ENCODE measurements around the gene PCDHGC3. TPM values are rescaled to one million over a fixed set of nuclear protein-coding genes. Genes with fewer than 3 reads are reported as not detected.
A peak's percentile ranks its signal among the peaks of the same experiment; 100 is the strongest.

Gene PCDHGC3
- total RNA-seq, 1 experiment from 2014 or later: 29.1 TPM

- TF ChIP-seq AFF4 (CRISPR knock-in tag; IDR thresholded peaks at IDR 0.05; ENCODE audit: borderline replicate concordance): no peak
- no peak for TF ChIP-seq ZNF396 (CRISPR knock-in tag; IDR thresholded peaks at IDR 0.05; ENCODE audit: borderline replicate concordance)
- TF ChIP-seq NFATC4 (CRISPR knock-in tag; IDR thresholded peaks at IDR 0.05): no peak
- no peak for TF ChIP-seq TP53 (CRISPR knock-in tag; IDR thresholded peaks at IDR 0.05)
These were observed 39.4 kb downstream of the PCDHGC3 start (continued) for GRCh38 chr5:141515141-141515540.

DNA sequence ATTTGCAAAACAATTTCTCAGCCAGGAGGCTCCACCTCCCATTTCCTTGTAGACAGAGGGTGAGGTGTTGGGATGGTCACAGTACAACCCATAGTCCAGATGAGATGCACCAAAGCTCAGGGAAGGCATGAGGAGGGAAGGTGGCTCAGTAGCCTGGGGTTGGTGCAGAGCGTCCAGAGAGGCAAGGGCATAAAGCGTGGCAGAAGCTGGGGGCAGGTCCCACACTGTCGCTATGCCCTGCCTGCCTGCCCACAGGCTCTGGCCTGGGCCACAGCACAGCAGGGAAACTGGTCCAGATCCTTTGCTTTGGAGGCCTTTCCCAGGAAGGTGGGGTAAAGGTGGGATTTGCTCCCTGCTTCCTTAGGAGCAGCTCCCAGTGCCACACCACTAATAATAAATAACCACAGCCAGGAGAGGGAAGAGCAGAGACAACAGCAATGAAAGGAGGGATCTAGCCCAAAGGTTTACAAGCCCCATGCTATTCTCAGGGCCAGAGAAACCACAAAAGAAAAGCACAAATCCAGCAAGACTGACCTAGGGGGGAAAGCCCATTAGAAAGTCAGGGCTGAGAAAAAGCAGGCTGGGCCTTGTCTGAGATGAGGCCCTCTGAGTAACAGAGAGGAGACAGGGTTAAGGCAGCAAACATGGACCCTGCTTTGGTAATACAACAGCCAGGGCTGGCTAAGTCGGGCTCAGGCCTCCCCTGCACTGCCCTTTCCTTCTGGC lies 40.3 kb downstream of the PCDHGC3 start:
- Mint-ChIP-seq H3K27ac (peak overlapping the region; percentile 84), H3K27me3 (ENCODE audit: low read depth) (no peaks in the 10 kb centered on the region), H3K9me3 (no peaks in the 10 kb centered on the region), H3K36me3 (peaks cover 47% of the 10 kb centered on the region), H3K4me3 (no peak overlapping the region), H3K4me1 (peaks cover 38% of the 10 kb centered on the region)
- POLR2A ChIA-PET: interaction anchor here (1.2 kb wide), 1 partner anchor 20 kb away, joined by 4 read pairs; no protein-coding TSS in a partner anchor
- CTCF ChIA-PET: interaction anchor here (0.6 to 10.5 kb wide), 16 partner anchors 9 to 329 kb away, joined by 3 to 131 read pairs (median 30); partner anchors contain the start of genes PCDHB14, PCDHB15, PCDHB9 and PCDHGA10
- DNase-seq (ENCODE audit: low spot score): no peak
- no peak for ATAC-seq
- TF ChIP-seq NR2C2 (CRISPR knock-in tag; IDR thresholded peaks at IDR 0.05) (no peak), NFYB (CRISPR knock-in tag; conservative IDR thresholded peaks at IDR 0.05; ENCODE audit: low read depth) (no peak), SMAD4 (CRISPR knock-in tag; IDR thresholded peaks at IDR 0.05) (no peak), ZNF671 (CRISPR knock-in tag; IDR thresholded peaks at IDR 0.05) (no peak), USF1 (CRISPR knock-in tag; IDR thresholded peaks at IDR 0.05) (no peak), MXD4 (CRISPR knock-in tag; IDR thresholded peaks at IDR 0.05; ENCODE audit: borderline replicate concordance) (no peak), MYBL2 (CRISPR knock-in tag; IDR thresholded peaks at IDR 0.05) (no peak), CDX4 (CRISPR knock-in tag; IDR thresholded peaks at IDR 0.05; ENCODE audit: borderline replicate concordance) (no peak), STAT6 (CRISPR knock-in tag; conservative IDR thresholded peaks at IDR 0.05; ENCODE audit: low read depth) (no peak), SOX15 (CRISPR knock-in tag; IDR thresholded peaks at IDR 0.05) (no peak), ZBTB43 (CRISPR knock-in tag; IDR thresholded peaks at IDR 0.05) (no peak), HMGA2 (CRISPR knock-in tag; IDR thresholded peaks at IDR 0.05) (no peak), KAT7 (CRISPR knock-in tag; IDR thresholded peaks at IDR 0.05; ENCODE audit: borderline replicate concordance) (no peak)
- TF ChIP-seq, protein P1, sequence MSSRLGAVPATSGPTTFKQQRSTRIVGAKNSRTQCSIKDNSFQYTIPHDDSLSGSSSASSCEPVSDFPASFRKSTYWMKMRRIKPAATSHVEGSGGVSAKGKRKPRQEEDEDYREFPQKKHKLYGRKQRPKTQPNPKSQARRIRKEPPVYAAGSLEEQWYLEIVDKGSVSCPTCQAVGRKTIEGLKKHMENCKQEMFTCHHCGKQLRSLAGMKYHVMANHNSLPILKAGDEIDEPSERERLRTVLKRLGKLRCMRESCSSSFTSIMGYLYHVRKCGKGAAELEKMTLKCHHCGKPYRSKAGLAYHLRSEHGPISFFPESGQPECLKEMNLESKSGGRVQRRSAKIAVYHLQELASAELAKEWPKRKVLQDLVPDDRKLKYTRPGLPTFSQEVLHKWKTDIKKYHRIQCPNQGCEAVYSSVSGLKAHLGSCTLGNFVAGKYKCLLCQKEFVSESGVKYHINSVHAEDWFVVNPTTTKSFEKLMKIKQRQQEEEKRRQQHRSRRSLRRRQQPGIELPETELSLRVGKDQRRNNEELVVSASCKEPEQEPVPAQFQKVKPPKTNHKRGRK (CRISPR knock-in tag; IDR thresholded peaks at IDR 0.05; ENCODE audit: borderline replicate concordance): no peak
- TF ChIP-seq, protein P2, sequence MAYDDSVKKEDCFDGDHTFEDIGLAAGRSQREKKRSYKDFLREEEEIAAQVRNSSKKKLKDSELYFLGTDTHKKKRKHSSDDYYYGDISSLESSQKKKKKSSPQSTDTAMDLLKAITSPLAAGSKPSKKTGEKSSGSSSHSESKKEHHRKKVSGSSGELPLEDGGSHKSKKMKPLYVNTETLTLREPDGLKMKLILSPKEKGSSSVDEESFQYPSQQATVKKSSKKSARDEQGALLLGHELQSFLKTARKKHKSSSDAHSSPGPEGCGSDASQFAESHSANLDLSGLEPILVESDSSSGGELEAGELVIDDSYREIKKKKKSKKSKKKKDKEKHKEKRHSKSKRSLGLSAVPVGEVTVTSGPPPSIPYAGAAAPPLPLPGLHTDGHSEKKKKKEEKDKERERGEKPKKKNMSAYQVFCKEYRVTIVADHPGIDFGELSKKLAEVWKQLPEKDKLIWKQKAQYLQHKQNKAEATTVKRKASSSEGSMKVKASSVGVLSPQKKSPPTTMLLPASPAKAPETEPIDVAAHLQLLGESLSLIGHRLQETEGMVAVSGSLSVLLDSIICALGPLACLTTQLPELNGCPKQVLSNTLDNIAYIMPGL (CRISPR knock-in tag; IDR thresholded peaks at IDR 0.05): no peak
- TF ChIP-seq, protein P3, sequence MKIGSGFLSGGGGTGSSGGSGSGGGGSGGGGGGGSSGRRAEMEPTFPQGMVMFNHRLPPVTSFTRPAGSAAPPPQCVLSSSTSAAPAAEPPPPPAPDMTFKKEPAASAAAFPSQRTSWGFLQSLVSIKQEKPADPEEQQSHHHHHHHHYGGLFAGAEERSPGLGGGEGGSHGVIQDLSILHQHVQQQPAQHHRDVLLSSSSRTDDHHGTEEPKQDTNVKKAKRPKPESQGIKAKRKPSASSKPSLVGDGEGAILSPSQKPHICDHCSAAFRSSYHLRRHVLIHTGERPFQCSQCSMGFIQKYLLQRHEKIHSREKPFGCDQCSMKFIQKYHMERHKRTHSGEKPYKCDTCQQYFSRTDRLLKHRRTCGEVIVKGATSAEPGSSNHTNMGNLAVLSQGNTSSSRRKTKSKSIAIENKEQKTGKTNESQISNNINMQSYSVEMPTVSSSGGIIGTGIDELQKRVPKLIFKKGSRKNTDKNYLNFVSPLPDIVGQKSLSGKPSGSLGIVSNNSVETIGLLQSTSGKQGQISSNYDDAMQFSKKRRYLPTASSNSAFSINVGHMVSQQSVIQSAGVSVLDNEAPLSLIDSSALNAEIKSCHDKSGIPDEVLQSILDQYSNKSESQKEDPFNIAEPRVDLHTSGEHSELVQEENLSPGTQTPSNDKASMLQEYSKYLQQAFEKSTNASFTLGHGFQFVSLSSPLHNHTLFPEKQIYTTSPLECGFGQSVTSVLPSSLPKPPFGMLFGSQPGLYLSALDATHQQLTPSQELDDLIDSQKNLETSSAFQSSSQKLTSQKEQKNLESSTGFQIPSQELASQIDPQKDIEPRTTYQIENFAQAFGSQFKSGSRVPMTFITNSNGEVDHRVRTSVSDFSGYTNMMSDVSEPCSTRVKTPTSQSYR (CRISPR knock-in tag; IDR thresholded peaks at IDR 0.05): no peak

Data from WTC11 (cell line).